EH (cell line): ENCODE measurements around the gene USP16.

ENCODE experiments used
- DNase-seq: peaks from one replicate; pipeline ENCODE4 v3.0.0-alpha.2; 2015; ENCODE audit warnings: low read depth

Gene USP16

DNA sequence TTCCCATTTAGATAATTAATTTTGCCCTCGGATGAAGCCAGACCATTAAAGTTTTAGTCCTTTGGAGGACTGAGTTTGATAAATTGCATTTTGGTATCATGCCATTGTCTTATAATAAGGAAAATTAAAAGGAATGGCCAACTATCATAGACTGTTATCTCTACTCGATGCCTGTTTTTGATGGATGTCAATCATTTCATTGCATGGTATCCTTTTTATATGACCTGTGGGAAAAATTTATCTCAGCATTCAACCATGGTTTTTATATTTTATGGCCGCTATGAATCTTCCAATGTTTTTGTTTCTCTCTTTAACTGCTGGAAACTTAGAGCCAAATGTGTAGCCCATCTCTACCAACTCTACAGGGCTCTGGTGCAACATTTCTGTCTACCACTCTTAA, 58.8 kb downstream of the USP16 start:
- DNase-seq = no peak

DNA sequence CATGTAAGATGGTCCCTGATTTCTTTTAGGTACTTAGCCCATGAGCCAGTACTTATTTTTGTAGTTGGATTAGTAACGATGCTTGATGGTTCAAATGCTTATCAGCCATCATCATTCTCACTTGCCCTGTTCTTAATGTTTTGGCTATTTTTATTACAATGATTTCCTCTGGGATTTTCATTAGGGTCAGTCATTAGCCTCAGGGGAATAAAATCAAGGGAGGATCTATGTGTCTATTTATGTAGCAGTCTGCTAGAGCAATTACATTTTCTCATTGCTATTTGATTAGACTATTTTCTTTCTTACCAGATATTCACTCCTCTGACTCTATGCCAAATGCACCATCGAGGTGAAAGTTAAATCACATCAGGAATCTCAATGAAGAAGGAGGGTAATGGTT, 59.9 kb downstream of the USP16 start:
- peak; percentile 86 for DNase-seq

DNA sequence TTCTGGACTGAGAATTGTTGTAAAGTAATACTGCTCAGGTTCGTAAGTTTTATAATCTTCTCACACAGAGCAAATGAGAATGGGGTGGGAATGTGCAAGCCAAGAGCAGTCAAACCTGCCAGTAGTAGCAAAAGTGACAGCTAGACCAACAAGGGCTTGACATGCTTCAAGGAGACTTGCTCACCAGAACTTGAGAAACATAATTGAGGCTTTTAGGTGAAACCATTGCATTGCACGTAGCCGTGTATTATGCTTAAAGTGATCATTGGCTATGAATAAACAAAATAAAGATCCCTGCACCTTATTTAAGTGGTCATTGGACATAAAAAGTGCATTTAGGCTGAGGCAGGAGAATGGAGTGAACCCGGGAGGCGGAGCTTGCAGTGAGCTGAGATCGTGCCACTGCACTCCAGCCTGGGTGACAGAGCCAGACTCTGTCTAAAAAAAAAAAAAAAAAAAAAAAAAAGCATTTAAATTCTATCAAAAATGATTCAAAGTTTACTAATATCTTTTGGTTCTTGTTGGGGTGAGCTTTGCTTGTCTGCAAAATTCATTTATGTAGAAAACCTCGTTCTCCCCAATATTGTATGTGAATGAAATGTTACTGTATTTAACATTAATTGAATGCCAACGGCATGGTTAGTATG, 60.8 kb downstream of the USP16 start:
- DNase-seq = no peak

GRCh38 chr21:29091033-29091432, 66.6 kb downstream of the USP16 start:
- peak; percentile 88 for DNase-seq

GRCh38 chr21:29092102-29092959, 67.9 kb downstream of the USP16 start:
- peak; percentile 73 for DNase-seq

DNA sequence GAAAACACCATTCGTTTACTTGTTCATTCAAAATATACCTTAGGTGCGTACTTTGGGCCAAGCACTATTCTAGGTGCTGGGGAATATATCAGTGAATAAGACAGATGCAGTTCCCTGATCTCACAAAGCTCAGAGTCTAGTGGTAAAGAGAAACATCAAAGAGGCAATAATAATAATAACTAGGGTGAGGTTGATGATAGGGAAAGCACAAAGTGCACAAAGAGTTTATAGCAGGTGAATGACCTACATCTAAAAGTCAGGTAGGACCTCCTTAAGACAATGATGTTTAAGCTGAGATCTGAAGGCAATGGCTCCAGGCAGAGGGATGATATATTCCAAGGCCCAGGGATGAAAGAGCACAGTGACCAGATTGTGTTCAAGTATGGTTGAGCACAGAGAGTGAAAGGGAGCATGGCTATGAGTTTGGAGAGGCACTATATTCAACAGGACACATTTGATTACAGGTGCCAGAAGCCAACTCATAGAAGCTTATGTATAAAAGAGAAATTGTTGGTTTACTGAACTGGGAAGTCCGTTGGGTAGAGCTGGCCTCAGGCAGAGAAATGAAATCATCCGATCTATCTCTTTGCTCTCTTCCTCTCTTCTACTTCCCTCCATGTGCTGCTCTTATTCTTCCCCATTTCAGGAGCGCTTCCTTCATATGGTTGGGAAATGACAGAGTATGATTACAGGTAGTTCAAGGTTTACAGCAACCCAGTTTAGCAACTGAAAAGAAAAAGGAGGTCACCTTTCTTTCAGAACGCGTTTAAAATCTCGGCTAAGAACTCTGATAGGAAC, 71.9 kb downstream of the USP16 start:
- no peak for DNase-seq

GRCh38 chr21:29098156-29098555, 73.7 kb downstream of the USP16 start:
- DNase-seq = peak; percentile 20

GRCh38 chr21:29102791-29103257, 78.4 kb downstream of the USP16 start:
- DNase-seq = peak; percentile 28
